Esophagus squamous epithelium (tissue), 5 donors: ENCODE measurements around the gene TMEM175. TPM values are rescaled to one million over a fixed set of nuclear protein-coding genes. Genes with fewer than 3 reads are reported as not detected.

Experiments
- DNase-seq: peaks from one replicate; lab custom pipeline; 2025; lab: John Stamatoyannopoulos, UW
- H3K27ac ChIP-seq, 4 donors: fragments of 200-600 bp; sonication (generic); one replicate each; pipeline ENCODE4 v1.5.1; 2016 to 2019; ENCODE audit warnings: mild to moderate bottlenecking in 1 of 4
- H3K27me3 ChIP-seq, 4 donors: fragments of 200-600 bp; sonication (generic); 1 replicate in 3 of 4; 2 replicates in 1 of 4; pipeline versions ENCODE4 v1.5.1 to v1.6.0; 2017 to 2021; ENCODE audit warnings: antibody characterized with exemption in 1 of 4
- H3K36me3 ChIP-seq, 3 donors: fragments of 200-600 bp; sonication (generic); one replicate each; pipeline ENCODE4 v1.5.1; 2016 to 2019
- H3K4me1 ChIP-seq, 3 donors: fragments of 200-600 bp; sonication (generic); one replicate each; pipeline ENCODE4 v1.5.1; 2017 to 2019
- H3K4me3 ChIP-seq, 4 donors: fragments of 200-600 bp; sonication (generic); 1 replicate in 3 of 4; 2 replicates in 1 of 4; pipeline ENCODE4 v1.5.1; 2016 to 2019; ENCODE audit warnings: mild to moderate bottlenecking in 2 of 4, moderate library complexity in 1 of 4
- H3K9me3 ChIP-seq, 3 donors: fragments of 200-600 bp; sonication (generic); one replicate each; pipeline ENCODE4 v1.5.1; 2016 to 2019
- POLR2A ChIP-seq, 4 donors: fragments of 450-650 bp; IDR thresholded peaks; one replicate each; pipeline ENCODE4 v1.6.1; 2017; ENCODE audit warnings: antibody characterized with exemption in 4 of 4, mild to moderate bottlenecking in 4 of 4, moderate library complexity in 3 of 4
- WGBS, 2 donors: methylation state at CpG; one replicate each; pipeline ENCODE4 v1.1.5; 2018; 5-methylcytosine and 5-hydroxymethylcytosine counted together
- intact Hi-C: fragments of 100-400 bp; cut with DNase I; formaldehyde crosslinking; loops from one replicate; pipeline ENCODE4 v1.15.0; 2022
- total RNA-seq, 4 donors: library from RNA; depleted of rRNA; stranded (reverse); fragments of >200 nt; gene quantifications; one replicate each; pipeline ENCODE4 v1.1.0, GENCODE V29; 2016
- TF ChIP-seq, protein P1 (sequence below), 6 experiments: fragments of 450-650 bp in 4 of 6; fragments of 200-600 bp in 2 of 6; sonication (generic) in 2 of 6; IDR thresholded peaks; one replicate each; pipeline ENCODE4 v1.5.1; 2016 to 2019; ENCODE audit warnings: antibody characterized with exemption in 6 of 6, mild to moderate bottlenecking in 4 of 6, moderate library complexity in 4 of 6
- donor health status: DM: yes; HTN: yes; CAD: no.

TMEM175 gene
- total RNA-seq, 4 donors from 2014 or later, result 8.4 to 22.9 (median 19.7) TPM

DNA sequence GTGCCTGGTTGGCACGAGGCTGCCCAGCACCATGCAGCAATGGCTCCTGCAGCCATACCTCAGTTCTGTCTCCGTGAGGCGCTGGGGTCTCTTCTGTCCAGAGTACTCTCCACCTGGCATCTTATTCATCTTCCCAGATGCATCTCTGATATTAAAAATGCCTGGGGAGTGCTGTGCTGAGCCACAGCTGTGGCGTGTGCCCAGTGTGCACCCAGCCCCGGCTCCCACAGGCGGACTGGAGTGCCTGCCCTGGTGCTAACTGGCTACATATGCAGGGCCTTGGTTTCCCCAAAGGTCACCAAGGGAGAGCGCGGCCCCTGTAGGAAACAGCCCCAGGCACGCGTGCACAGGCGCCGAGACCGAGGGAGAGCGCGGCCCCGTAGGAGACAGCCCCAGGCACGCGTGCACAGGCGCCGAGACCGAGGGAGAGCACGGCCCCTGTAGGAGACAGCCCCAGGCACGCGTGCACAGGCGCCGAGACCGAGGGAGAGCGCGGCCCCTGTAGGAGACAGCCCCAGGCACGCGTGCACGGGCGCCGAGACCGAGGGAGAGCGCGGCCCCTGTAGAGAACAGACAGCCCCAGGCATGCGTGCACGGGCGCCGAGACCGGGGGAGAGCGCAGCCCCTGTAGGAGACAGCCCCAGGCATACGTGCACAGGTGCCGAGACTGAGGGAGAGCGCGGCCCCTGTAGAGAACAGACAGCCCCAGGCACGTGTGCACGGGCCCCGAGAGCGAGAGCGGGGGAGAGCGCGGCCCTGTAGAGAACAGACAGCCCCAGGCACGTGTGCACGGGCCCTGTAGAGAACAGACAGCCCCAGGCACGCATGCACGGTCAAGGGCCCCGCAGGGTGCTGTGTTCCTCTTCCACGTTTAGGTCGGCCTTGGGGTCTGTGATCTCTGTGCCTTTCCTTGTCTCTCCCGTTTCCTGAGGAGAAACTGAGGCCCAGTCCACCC lies 14.5 kb downstream of the TMEM175 start:
- TF ChIP-seq, protein P1, sequence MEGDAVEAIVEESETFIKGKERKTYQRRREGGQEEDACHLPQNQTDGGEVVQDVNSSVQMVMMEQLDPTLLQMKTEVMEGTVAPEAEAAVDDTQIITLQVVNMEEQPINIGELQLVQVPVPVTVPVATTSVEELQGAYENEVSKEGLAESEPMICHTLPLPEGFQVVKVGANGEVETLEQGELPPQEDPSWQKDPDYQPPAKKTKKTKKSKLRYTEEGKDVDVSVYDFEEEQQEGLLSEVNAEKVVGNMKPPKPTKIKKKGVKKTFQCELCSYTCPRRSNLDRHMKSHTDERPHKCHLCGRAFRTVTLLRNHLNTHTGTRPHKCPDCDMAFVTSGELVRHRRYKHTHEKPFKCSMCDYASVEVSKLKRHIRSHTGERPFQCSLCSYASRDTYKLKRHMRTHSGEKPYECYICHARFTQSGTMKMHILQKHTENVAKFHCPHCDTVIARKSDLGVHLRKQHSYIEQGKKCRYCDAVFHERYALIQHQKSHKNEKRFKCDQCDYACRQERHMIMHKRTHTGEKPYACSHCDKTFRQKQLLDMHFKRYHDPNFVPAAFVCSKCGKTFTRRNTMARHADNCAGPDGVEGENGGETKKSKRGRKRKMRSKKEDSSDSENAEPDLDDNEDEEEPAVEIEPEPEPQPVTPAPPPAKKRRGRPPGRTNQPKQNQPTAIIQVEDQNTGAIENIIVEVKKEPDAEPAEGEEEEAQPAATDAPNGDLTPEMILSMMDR (IDR thresholded peaks at IDR 0.05), result no peak
- TF ChIP-seq POLR2A (IDR thresholded peaks at IDR 0.05), result no peak
- no peak for DNase-seq
- WGBS, 2 donors, result 71 to 81% methylated on average over 29 to 31 of the region's 62 CpGs
- intact Hi-C loops, result no loop called here
- Histone ChIP-seq H3K36me3 (peaks cover 0 to 9% (median 0%) of the 10 kb centered on the region in 3 donors), H3K27me3 (no peaks in the 10 kb centered on the region), H3K4me1 (peaks cover 0 to 7% (median 6%) of the 10 kb centered on the region in 3 donors), H3K9me3 (no peaks in the 10 kb centered on the region), H3K27ac (no peak overlapping the region), H3K4me3 (no peak overlapping the region)

DNA sequence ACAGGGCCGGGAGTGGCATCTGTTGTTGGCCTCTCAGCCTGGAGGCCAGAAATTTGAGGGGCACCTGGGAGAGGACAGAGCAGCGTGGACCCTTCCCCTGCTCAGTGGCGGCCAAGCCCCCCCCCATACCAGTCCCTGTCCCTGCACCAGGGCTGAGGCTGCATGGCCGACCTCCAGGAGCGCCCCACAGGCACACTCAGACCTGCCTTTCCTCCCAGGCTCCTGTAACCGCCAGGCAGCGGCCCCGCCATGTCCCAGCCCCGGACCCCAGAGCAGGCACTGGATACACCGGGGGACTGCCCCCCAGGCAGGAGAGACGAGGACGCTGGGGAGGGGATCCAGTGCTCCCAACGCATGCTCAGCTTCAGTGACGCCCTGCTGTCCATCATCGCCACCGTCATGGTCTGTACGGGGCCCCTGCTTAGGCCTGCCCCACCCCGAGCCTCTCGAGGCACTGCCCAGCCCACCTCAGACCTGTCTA lies 15.3 kb downstream of the TMEM175 start:
- DNase-seq, result no peak

DNA sequence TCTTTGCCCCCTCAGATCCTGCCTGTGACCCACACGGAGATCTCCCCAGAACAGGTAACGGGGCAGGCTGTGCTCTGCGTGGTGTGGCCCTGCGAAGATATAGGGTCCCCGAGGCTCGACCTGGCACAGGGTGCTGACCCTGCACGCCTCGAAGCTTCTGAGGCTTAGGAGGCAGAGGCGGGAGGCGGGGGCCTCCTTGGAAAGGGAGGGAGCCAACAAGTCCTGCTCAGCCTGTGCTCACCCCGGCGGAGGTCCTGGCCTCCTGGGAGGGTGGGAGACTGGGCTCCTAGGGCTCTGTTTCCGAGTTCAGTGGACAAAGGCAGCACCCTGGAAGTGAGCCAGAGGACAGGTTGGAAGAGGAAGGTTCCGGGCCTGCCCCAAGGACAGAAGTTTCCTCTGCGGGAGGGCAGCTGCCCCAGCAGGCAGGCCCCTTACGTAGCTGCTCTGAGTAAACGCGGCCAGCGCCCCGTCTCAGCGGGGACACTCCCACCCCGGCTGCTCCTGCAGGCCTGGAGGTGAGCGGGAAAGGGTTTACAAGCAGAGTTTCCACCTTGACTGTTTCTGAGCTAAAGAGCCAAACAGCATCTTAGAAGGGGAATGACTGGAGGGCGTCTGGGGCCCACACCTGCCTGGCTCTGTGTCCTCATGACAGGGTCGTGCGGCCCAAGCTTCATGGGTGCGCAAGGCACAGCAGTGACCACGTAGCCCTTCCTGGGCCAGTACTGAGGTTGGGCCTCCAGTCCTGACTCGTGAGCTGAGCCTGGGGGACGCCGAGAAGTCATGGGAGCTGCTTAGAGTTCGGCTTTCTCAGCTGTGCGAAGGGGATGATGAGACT lies 16.1 kb downstream of the TMEM175 start:
- DNase-seq, result no peak
- no peak overlapping the region for H3K27ac ChIP-seq
- no peak overlapping the region for H3K4me3 ChIP-seq
- intact Hi-C loops, result no loop called here
- WGBS, 2 donors, result 88% methylated on average over 8 to 9 of the region's 33 CpGs
- H3K9me3 ChIP-seq, result no peaks in the 10 kb centered on the region
- H3K4me1 ChIP-seq, result peaks cover 0 to 7% (median 6%) of the 10 kb centered on the region in 3 donors
- no peaks in the 10 kb centered on the region for H3K27me3 ChIP-seq
- peaks cover 0 to 18% (median 0%) of the 10 kb centered on the region in 3 donors for H3K36me3 ChIP-seq
- TF ChIP-seq POLR2A (IDR thresholded peaks at IDR 0.05), result no peak
- TF ChIP-seq, protein P1 (IDR thresholded peaks at IDR 0.05), result no peak

More for the DNA sequence above, 15.3 kb downstream of the TMEM175 start:
- WGBS, 2 donors, result 88 to 95% methylated on average over 6 to 8 of the region's 19 CpGs
- TF ChIP-seq POLR2A (IDR thresholded peaks at IDR 0.05), result no peak
- TF ChIP-seq, protein P1 (IDR thresholded peaks at IDR 0.05), result no peak
- Histone ChIP-seq H3K4me3 (no peak overlapping the region), H3K27me3 (no peaks in the 10 kb centered on the region), H3K36me3 (peaks cover 0 to 11% (median 0%) of the 10 kb centered on the region in 3 donors), H3K4me1 (peaks cover 0 to 7% (median 6%) of the 10 kb centered on the region in 3 donors), H3K27ac (no peak overlapping the region), H3K9me3 (no peaks in the 10 kb centered on the region)
- intact Hi-C loops, result no loop called here

DNA sequence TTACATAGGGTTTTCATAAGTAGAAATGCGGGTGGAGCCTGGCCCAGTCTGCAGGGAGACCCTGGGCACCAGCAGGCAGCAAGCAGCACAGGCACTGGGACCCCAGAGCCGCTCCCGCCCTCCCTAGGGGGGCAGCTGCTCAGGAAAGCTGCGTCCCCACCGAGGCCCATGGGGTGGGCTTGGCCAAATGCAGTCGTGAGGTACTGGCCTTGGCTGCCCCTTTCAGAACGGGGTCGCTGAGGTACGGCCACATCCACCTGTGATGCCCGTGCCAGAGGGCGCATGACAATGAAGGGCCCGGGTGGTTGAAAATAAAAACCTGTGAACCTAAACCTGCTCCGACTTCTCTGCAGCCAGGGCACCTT lies 16.7 kb downstream of the TMEM175 start:
- peaks cover 0 to 24% (median 0%) of the 10 kb centered on the region in 3 donors for H3K36me3 ChIP-seq
- H3K9me3 ChIP-seq, result no peaks in the 10 kb centered on the region
- no peak for DNase-seq
- WGBS, 2 donors, result 87 to 89% methylated on average over 3 to 11 of the region's 13 CpGs
- no peak overlapping the region for H3K4me3 ChIP-seq
- peaks cover 0 to 7% (median 6%) of the 10 kb centered on the region in 3 donors for H3K4me1 ChIP-seq
- no peaks in the 10 kb centered on the region for H3K27me3 ChIP-seq
- no peak overlapping the region for H3K27ac ChIP-seq
- intact Hi-C loops, result no loop called here
- TF ChIP-seq, protein P1 (IDR thresholded peaks at IDR 0.05), result no peak
- no peak for TF ChIP-seq POLR2A (IDR thresholded peaks at IDR 0.05)
